Measurements from ENCODE around the gene OXSR1. TPM values are rescaled to one million over a fixed set of nuclear protein-coding genes. Genes with fewer than 3 reads are reported as not detected.

Gene OXSR1
- total and polyA plus RNA-seq, 2 of the 13 experiments (the other 11 are each of a cell fraction or from before 2014, with no cell fraction given) = 27.4 to 32.6 TPM

GRCh38 chr3:38137615-38138348, 27.6 kb upstream of the OXSR1 start (continued):
- TF ChIP-seq SP2 (CRISPR knock-in tag; IDR thresholded peaks at IDR 0.05) (no peak), BRCA1 (CRISPR knock-in tag; IDR thresholded peaks at IDR 0.05) (0 out of 2 replicates have a peak, but pooled peaks have one; percentile 56), WIZ (CRISPR knock-in tag; IDR thresholded peaks at IDR 0.05) (no peak), RFXAP (CRISPR knock-in tag; IDR thresholded peaks at IDR 0.05; ENCODE audit: borderline replicate concordance) (no peak), TSC22D2 (CRISPR knock-in tag; IDR thresholded peaks at IDR 0.05; ENCODE audit: borderline replicate concordance) (no peak), KDM4B (CRISPR knock-in tag; IDR thresholded peaks at IDR 0.05) (no peak), YEATS4 (CRISPR knock-in tag; IDR thresholded peaks at IDR 0.05; ENCODE audit: borderline replicate concordance) (0 out of 2 replicates have a peak, but pooled peaks have one; percentile 3), REL (CRISPR knock-in tag; conservative IDR thresholded peaks at IDR 0.05) (peak; percentile 59; the same call in 1 of the 2 replicates), ZNF350 (CRISPR knock-in tag; IDR thresholded peaks at IDR 0.05; ENCODE audit: borderline replicate concordance, low read depth) (peak; percentile 3; the same call in 1 of the 2 replicates), ZBTB7A (CRISPR knock-in tag; IDR thresholded peaks at IDR 0.05) (peak; percentile 92), CBFB (CRISPR knock-in tag; IDR thresholded peaks at IDR 0.05) (0 out of 2 replicates have a peak, but pooled peaks have one; percentile 16), KDM5B (CRISPR knock-in tag; IDR thresholded peaks at IDR 0.05; ENCODE audit: borderline replicate concordance) (0 out of 2 replicates have a peak, but pooled peaks have one; percentile 9), TP53 (CRISPR knock-in tag; conservative IDR thresholded peaks at IDR 0.05) (no peak), ZNF136 (CRISPR knock-in tag; IDR thresholded peaks at IDR 0.05; ENCODE audit: low read depth) (peak; percentile 4; the same call in 1 of the 2 replicates), HOXA3 (CRISPR knock-in tag; IDR thresholded peaks at IDR 0.05) (0 out of 2 replicates have a peak, but pooled peaks have one; percentile 14), TEAD3 (CRISPR knock-in tag; optimal IDR thresholded peaks at IDR 0.05; ENCODE audit: borderline replicate concordance) (peak; percentile 81), ZNF670 (CRISPR knock-in tag; IDR thresholded peaks at IDR 0.05; ENCODE audit: borderline replicate concordance) (0 out of 2 replicates have a peak, but pooled peaks have one; percentile 1), ZNF235 (CRISPR knock-in tag; IDR thresholded peaks at IDR 0.05; ENCODE audit: borderline replicate concordance) (no peak; the same call in 1 of the 2 replicates), MXD3 (CRISPR knock-in tag; IDR thresholded peaks at IDR 0.05) (0 out of 2 replicates have a peak, but pooled peaks have one; percentile 11)
- TF ChIP-seq, protein P1, sequence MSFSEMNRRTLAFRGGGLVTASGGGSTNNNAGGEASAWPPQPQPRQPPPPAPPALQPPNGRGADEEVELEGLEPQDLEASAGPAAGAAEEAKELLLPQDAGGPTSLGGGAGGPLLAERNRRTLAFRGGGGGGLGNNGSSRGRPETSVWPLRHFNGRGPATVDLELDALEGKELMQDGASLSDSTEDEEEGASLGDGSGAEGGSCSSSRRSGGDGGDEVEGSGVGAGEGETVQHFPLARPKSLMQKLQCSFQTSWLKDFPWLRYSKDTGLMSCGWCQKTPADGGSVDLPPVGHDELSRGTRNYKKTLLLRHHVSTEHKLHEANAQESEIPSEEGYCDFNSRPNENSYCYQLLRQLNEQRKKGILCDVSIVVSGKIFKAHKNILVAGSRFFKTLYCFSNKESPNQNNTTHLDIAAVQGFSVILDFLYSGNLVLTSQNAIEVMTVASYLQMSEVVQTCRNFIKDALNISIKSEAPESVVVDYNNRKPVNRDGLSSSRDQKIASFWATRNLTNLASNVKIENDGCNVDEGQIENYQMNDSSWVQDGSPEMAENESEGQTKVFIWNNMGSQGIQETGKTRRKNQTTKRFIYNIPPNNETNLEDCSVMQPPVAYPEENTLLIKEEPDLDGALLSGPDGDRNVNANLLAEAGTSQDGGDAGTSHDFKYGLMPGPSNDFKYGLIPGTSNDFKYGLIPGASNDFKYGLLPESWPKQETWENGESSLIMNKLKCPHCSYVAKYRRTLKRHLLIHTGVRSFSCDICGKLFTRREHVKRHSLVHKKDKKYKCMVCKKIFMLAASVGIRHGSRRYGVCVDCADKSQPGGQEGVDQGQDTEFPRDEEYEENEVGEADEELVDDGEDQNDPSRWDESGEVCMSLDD (CRISPR knock-in tag; IDR thresholded peaks at IDR 0.05; ENCODE audit: borderline replicate concordance) = 0 out of 2 replicates have a peak, but pooled peaks have one; percentile 29
- TF ChIP-seq, protein P2, sequence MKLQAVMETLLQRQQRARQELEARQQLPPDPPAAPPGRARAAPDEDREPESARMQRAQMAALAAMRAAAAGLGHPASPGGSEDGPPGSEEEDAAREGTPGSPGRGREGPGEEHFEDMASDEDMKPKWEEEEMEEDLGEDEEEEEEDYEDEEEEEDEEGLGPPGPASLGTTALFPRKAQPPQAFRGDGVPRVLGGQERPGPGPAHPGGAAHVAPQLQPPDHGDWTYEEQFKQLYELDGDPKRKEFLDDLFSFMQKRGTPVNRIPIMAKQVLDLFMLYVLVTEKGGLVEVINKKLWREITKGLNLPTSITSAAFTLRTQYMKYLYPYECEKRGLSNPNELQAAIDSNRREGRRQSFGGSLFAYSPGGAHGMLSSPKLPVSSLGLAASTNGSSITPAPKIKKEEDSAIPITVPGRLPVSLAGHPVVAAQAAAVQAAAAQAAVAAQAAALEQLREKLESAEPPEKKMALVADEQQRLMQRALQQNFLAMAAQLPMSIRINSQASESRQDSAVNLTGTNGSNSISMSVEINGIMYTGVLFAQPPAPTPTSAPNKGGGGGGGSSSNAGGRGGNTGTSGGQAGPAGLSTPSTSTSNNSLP (IDR thresholded peaks at IDR 0.05; ENCODE audit: low read depth, low read length) = no peak
- TF ChIP-seq, protein P3, sequence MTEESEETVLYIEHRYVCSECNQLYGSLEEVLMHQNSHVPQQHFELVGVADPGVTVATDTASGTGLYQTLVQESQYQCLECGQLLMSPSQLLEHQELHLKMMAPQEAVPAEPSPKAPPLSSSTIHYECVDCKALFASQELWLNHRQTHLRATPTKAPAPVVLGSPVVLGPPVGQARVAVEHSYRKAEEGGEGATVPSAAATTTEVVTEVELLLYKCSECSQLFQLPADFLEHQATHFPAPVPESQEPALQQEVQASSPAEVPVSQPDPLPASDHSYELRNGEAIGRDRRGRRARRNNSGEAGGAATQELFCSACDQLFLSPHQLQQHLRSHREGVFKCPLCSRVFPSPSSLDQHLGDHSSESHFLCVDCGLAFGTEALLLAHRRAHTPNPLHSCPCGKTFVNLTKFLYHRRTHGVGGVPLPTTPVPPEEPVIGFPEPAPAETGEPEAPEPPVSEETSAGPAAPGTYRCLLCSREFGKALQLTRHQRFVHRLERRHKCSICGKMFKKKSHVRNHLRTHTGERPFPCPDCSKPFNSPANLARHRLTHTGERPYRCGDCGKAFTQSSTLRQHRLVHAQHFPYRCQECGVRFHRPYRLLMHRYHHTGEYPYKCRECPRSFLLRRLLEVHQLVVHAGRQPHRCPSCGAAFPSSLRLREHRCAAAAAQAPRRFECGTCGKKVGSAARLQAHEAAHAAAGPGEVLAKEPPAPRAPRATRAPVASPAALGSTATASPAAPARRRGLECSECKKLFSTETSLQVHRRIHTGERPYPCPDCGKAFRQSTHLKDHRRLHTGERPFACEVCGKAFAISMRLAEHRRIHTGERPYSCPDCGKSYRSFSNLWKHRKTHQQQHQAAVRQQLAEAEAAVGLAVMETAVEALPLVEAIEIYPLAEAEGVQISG (CRISPR knock-in tag; IDR thresholded peaks at IDR 0.05) = no peak
